Neural cell (in vitro differentiated cells): ENCODE data around the gene FSIP2.

ENCODE experiments used
- CTCF ChIP-seq: fragments of 450-650 bp; IDR thresholded peaks from 2 replicates; pipeline ENCODE4 v1.5.1; 2014; ENCODE audit warnings: antibody characterized with exemption, mild to moderate bottlenecking, moderate library complexity; ENCODE audit not compliant: poor library complexity, severe bottlenecking
- EZH2 ChIP-seq: fragments of 200-600, 300-800 bp; shearing (Covaris generic), sonication (generic); IDR thresholded peaks from 2 replicates; pipeline ENCODE4 v1.6.1; 2014; ENCODE audit warnings: antibody characterized with exemption, low read length, borderline replicate concordance, mild to moderate bottlenecking; ENCODE audit not compliant: insufficient read depth, poor library complexity, severe bottlenecking
- MXI1 ChIP-seq: fragments of 450-650 bp; conservative IDR thresholded peaks from 2 replicates; pipeline ENCODE4 v1.6.1; 2014; ENCODE audit warnings: antibody characterized with exemption, mild to moderate bottlenecking; ENCODE audit not compliant: poor library complexity, severe bottlenecking
- POLR2AphosphoS5 ChIP-seq: IDR thresholded peaks from 2 replicates; pipeline ENCODE4 v1.6.1; 2012
- RAD21 ChIP-seq: fragments of 450-650 bp; conservative IDR thresholded peaks from 2 replicates; pipeline ENCODE4 v1.6.1; 2014; ENCODE audit warnings: antibody characterized with exemption, mild to moderate bottlenecking, moderate library complexity

DNA sequence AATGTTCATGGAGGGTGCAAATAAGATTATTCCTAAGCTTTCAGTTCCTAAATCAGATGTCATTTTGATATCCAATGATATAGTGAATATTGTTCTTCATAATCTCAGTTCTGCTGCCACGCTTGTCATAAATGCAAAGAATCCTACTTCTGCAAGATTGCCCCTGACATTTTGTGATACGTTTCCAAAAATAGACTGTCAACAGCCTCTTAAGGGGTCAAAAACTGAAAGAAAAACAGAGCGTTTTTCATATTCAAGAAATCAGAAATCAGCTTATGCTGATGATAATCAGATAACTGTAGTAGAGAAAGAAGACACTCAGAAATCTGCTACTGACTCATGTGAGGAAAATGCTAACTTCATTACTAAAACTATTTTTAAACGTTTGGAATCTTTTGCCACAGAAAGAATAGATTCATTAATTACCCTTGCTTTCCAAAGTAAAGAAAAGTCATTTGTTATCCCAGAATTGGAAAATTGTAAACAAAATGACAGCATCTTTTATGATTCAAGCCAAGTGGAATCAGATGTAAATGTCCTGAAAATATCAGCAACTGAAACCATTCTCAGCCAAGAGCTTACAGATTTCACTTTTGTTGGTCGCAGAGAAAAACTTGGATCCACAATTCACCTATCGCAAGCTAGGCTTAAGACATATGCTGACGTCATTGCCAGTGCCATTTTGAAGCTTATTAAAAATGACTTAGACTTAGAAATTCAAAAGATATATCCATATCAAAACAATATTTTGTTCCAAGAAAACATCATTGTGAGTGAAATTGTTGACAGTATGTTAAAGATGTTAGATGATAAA lies 55.1 kb downstream of the FSIP2 start:
- TF ChIP-seq CTCF (no peak), POLR2AphosphoS5 (no peak), RAD21 (no peak), EZH2 (no peak), MXI1 (no peak)
